GM20000 (cell line): ENCODE data around the gene LRCOL1.

Source experiments
- DNase-seq: peaks from one replicate; pipeline ENCODE4 v3.0.0; 2012; ENCODE audit warnings: low spot score
- CTCF ChIP-seq: IDR thresholded peaks from 2 replicates; pipeline ENCODE4 v1.5.1; 2012; ENCODE audit warnings: mild to moderate bottlenecking, control low read depth; ENCODE audit errors: extremely low read depth, missing control alignments

Gene LRCOL1

DNA sequence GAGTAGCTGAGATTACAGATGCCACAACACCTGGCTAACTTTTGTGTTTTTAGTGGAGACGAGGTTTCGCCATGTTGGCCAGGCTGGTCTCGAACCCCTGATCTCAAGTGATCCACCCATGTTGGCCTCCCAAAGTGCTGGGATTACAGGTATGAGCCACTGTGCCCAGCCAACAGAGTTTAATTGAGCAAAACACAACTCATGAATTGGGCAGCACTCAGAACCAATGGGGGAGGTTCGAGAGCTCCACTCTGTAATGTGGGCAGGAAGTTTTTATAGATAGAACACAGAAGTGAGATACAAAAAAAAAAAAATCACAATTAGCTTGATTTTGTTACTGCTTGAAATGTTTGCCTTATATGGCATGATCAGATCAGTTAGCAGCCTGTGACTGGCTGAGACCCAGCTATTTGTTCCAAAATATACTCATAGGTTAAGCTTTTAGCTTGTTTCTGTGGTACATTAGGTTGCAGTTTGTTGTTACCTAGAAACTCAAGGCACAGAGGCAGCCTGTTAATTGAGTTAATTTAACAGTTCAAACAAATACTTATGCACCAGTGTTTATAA lies 6.8 kb upstream of the LRCOL1 start:
- DNase-seq, result no peak
- no peak for TF ChIP-seq CTCF

DNA sequence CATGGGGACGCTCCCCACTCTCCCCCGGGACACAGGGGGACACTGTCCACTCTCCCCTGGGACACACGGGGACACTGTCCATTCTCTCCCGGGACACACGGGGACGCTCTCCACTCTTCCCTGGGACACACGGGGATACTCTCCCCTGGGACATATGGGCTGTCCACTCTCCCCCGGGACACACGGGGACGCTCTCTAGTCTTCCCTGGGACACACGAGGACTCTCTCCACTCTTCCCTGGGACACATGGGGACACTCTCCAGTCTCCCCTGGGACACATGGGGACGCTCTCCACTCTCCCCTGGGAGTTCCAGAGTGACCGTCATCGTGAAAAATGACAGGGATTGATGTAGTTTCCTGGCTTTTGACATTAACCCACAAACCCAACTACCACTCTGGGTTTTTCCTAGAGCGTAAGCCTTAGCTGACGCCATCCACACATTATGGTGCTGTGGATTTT lies 5.2 kb upstream of the LRCOL1 start:
- no peak for DNase-seq

GRCh38 chr12:132614861-132615578 lies 4.6 kb upstream of the LRCOL1 start:
- peak; percentile 90 for TF ChIP-seq CTCF
- peak; percentile 91 for DNase-seq

More for the DNA sequence above, 5.2 kb upstream of the LRCOL1 start:
- no peak for TF ChIP-seq CTCF

GRCh38 chr12:132614029-132614428 lies 3.6 kb upstream of the LRCOL1 start:
- TF ChIP-seq CTCF, result no peak
- no peak for DNase-seq

GRCh38 chr12:132611620-132612019 lies 1.2 kb upstream of the LRCOL1 start:
- TF ChIP-seq CTCF, result no peak
- no peak for DNase-seq

DNA sequence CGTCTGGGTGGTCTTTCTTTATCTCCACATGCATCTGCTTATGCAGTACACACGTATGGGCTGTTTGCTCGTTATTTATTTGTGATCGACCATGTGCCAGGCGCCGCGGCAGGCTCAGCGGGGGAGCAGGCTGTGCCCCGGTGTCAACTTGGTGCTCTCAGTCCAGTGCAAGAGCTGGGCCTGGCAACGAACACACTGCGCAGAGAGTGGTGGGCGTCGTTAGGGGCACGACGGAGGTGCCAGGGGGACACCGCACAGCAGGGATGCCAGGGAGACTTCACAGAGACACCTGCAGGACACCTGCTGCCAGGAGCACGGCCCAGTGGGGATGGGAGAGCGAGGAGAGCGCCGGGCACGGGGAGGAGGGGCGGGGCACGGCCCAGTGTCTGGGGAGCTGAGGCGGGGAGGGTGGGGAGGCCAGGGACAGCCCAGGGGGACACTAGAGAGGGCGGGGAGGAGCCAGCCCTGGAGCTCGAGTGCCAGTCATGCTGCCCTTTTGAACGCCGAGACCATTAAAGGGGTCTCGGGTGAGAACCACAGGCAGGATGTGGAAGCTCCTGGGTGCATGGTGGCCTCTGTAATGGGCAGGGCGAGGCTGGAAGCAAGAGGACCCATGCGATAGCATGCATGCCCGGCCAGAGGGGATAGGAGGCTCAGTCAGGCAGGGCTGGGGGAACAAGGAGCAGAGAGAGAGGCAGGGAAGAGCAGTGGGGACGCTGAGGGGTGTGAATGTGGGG lies 652 bp upstream of the LRCOL1 start:
- no peak for TF ChIP-seq CTCF
- no peak for DNase-seq
